ENCODE data around the gene GRWD1.

GRWD1 gene

DNA sequence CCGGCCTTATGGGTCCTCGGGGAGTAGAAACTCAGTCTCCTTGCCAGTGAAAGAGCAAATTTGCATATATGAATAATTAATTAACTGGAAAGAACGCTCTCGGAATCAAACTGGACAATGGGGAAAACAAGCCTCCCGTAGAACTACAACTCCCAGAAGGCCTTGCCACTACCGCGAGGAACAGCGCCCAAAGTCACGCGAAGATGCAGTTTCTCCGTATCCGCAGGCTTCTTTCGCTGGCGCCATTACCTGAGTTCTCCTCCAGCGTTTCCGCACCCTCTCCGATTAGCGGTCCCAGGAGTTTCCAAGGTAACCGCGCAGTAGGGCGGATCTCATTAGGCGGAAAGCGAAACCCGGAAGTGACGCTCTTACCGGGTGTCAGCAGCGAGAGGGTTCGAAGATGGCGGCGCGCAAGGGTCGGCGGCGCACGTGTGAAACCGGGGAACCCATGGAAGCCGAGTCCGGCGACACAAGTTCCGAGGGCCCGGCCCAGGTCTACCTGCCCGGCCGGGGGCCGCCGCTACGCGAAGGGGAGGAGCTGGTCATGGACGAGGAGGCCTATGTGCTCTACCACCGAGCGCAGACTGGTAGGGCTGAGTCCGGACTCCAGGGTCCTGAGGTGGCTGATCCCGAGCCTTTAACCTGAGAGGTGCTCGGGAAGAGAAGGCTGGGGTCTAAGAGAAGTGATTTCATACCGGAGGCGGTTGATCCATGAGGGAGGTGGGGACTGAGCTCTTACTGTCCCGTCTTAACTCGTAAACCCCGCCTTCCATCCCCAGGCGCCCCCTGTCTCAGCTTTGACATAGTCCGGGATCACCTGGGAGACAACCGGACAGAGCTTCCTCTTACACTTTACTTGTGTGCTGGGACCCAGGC, at the start of gene GRWD1:
Gene GRWD1, plus strand, starts transcription at position 378 of the 876 bp plus-strand sequence. Its CDS starts 23 bp downstream, at position 401.
- DNase-seq, result peak; percentile 93

DNA sequence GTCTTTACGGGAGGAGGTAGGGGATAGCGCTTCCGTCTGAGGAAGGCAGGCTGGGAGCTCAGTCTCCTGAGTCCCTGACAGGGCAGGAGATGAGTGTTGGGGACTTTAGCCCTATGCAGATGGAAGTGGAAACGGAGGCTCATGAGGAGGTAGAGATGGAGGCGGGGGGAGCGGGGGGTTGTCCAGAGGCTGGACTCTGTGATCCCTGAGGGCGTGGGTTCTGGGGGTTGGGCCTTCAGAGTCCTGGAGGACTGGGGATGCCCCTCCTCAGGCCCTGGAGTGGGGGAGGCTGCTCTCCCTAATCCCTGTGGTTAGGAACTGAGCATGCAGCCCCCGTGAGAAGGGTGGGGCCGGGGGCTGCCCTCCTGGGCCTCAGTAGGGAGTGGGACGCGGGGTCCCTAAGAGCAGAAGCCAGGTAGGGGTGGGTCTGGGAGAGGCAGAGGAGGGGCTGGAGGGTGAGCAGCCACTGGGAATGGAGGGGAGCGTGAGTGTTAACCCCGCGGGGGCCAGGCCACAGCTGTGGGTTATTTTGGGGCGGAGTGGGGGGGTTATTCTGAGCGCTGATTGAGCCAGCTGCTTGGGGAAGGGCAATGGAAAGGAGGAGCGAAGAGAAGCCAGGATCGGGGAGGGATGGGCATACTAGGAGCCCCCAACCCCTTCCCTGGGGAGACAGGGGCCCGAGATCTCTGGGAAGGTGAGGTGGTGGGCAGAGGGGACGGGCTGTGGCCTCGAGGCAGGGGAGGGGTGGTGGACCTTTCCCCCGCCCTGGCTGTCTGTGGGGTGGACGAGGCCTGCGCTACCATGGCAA, 49.6 kb upstream of the GRWD1 start:
- no peak for DNase-seq

DNA sequence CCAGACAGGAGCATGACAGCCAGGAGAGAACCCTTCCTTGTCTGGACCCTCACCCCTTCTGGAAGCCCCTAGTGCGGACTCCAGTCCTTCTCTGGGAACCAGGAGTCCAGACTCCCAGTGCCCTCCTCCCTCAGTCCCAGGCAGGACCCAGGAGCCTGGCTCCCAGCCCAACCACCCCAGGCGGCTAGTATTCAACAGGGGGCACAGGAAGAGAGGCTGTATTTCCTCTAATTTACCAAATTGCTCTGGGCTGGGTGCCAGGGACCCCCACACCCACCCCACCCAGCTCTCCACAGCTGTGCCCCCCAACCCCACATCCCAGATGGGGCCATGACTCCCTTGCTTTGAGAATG, 49.0 kb upstream of the GRWD1 start:
- no peak for DNase-seq

DNA sequence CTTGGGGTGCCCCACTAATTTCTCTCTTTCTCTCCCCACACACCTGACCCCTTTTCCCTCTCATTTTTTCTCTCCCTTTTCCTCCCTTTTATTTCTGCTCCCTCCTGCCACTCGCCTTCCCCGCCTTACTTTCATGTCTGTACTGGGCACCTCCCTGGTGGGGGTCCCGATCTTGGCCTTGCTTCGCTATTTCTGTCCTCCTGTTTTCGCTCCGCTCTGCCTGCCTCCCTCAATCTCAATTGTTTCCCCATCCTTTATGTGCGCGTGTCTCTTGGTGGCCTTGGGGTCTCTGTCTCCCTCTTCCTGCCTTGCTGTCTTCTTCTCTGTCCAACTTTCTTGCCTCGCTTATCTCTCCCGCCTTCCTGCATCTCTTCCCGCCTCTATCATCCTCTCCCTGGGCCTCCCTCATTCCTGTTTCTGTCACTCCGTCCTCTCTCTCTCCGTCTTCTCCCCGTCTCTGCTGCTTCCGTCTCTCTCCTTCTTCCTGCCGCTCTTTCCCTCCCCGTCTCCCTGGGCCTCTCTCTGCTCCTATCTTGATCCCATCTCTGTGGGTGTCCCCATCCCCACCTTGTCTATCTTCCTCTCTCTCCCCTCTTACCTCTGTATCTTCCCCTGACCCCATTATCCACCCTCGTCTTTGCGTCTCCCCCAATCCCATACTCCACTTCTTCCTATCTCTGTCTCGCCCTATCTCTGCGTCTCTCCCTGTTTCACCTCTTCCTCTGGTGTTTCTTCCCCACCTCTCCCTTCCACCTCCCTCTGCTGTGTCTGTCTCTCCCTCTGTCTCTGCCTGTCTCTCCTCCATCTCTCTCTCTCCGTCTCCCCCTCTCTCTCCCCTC, 48.3 kb upstream of the GRWD1 start:
- no peak for DNase-seq

DNA sequence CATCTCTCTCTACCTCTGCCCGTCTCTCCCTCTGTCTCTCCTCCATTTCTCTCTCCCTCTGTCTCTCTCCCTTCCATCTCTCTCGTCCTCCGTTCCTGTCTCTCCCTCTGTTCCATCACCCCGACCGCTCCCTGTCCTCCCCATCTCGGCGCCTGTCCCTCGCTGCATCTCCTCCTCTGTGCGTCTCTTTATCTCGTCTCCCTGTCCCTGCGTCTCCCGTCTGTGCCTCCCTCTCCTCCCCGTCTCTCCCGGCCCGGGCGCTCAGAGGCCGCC, 47.7 kb upstream of the GRWD1 start:
- peak; percentile 40 for DNase-seq

DNA sequence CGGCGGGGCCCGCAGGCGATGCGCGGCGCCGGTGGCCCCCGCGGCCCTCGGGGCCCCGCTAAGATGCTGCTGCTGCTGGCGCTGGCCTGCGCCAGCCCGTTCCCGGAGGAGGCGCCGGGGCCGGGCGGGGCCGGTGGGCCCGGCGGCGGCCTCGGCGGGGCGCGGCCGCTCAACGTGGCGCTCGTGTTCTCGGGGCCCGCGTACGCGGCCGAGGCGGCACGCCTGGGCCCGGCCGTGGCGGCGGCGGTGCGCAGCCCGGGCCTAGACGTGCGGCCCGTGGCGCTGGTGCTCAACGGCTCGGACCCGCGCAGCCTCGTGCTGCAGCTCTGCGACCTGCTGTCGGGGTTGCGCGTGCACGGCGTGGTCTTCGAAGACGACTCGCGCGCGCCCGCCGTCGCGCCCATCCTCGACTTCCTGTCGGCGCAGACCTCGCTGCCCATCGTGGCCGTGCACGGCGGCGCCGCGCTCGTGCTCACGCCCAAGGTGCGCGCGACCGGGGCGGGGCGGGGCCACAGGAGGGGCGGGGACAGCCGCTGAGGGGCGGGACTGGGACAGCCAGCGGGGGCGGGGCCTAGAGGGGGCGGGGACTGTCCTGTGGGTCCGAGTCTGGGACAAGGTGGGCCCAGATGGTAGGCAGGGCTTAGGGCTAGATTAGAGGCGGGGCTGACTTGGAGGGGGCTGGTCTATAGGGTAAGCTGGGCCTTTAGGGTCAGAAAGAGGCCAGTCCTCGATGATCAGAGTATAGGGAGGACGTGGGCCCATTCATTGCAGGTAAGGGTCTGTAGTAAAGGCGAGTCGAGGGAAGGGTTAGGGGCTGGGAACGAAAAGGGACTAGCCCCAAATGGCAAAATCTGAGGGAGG, 47.2 kb upstream of the GRWD1 start:
- DNase-seq, result peak; percentile 90

DNA sequence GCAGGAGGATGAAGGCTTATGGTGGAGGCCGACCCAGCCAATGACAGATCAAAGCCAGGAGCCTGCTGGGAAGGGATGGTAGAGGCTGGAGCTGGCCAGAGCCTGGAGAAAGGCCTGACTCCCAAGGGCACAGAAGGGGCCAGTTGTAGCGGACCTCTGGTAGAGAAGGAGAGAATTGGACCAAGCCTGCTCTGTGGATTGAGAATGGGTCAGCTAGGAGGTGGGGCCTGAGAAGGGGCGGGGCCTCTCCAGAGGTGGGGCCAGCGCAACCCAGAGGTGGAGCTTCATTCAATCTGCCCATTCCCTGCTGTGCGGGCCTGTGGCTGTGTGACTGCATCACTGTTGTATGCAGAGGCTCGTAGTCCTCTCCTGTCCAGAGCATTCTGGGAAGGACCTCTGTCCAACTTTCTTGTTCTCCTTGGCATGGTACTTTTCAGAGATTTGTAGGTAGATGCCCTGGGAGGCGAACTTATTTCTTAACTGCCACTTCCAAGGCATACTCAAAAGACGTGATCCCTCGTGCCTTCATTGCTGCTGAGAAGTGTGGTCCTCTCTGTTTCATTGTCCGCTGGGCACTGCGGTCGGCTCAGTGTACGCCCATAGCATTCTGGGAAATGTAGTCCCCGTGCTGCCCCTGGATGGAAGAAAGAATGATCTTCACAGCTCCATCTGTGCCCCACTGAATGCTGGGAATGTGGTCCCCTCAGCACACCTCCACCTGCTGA, 45.6 kb upstream of the GRWD1 start:
- DNase-seq, result no peak

DNA sequence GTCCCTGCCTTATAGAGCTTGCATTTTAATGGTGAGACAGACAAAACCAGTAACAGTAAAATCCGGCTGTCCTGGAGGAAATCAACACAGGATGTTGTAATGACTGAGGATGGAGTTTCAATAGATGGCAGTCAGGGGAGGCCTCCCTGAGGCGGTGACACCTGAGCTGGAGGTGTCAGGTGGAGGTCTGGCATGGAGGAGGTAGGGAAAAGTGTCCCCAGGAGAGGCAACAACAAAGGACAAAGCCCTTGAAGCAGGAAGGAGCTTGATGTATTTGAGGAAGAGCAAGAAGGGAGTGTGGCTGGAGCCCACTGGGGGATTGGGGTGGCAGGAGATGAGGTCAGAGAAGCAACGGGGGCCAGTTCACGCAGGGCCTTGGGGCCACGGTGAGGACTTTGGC, 44.5 kb upstream of the GRWD1 start:
- DNase-seq, result no peak

DNA sequence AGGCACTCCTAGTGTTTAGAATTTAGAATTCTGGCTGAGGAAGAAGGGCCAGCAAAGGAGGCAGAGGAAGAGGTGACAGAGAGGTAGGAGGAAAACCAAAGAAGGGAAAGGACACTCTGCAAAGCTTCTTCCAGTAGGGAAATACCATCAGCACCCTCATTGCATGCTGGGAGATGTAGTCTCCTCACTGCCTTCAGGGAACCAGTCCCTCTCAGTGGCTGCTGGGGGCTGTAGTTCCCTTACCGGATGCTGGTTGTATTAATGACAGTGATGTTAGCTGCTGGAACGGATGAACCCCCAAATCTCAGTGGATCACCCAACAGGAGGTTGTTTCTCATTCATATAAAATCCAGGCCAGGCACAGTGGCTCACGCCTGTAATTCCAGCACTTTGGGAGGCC, 42.2 kb upstream of the GRWD1 start:
- DNase-seq, result no peak

DNA sequence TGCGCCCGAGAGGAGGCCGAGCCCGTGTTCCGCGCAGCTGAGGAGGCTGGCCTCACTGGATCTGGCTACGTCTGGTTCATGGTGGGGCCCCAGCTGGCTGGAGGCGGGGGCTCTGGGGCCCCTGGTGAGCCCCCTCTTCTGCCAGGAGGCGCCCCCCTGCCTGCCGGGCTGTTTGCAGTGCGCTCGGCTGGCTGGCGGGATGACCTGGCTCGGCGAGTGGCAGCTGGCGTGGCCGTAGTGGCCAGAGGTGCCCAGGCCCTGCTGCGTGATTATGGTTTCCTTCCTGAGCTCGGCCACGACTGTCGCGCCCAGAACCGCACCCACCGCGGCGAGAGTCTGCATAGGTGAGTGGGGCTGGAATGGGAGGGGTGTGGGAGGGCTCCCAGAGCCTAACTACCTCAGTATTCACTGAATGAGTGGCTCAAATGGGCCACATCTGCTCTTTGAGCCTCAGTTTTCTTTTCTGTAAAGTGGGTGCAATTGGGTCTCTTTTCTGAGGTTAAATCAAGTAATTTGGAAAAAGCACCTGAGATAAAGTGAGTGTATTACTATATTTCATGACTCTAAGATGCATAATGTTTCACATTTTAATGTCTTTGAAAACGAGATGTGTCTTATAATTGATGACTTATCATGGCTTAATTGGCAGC, 40.6 kb upstream of the GRWD1 start:
- DNase-seq, result no peak

DNA sequence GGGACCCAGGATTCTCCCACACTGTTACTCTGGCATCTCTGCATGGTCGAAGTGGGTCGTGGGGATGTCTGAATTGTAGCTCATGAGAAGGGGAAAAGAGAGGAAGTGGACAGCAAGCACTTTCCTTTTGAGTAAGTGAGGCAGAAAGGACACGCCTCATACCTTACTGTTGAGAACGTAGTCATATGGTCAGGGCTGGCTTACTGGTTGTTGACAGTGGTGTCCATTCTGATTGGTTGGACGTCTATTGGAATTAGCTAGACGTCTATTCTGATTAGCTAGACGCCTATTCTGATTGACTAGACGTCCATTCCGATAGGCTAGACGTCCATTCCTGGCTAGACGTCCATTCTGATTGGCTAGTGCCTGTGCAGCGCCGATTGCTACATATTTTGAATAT, 39.9 kb upstream of the GRWD1 start:
- DNase-seq, result no peak

DNA sequence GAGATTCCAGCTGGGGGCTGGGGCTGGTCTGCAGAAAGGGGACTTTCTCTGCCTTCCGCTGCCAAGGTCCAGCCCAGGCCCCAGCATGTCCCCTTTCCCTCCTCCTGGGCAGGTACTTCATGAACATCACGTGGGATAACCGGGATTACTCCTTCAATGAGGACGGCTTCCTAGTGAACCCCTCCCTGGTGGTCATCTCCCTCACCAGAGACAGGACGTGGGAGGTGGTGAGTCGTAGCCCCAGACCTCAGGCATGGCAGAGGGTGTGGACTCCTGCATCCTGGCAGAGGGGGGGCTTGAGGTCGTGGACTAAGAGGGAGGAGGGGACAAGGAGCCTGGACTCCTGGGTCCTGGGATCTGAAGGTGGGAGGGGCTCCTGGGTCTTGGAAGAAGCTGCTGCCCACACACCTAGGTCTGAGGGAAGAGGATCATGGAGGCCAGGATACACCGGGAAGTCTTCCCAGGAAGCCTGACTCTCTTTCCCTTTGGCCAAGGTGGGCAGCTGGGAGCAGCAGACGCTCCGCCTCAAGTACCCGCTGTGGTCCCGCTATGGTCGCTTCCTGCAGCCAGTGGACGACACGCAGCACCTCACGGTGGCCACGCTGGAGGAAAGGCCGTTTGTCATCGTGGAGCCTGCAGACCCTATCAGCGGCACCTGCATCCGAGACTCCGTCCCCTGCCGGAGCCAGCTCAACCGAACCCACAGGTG, 31.8 kb upstream of the GRWD1 start:
- no peak for DNase-seq

DNA sequence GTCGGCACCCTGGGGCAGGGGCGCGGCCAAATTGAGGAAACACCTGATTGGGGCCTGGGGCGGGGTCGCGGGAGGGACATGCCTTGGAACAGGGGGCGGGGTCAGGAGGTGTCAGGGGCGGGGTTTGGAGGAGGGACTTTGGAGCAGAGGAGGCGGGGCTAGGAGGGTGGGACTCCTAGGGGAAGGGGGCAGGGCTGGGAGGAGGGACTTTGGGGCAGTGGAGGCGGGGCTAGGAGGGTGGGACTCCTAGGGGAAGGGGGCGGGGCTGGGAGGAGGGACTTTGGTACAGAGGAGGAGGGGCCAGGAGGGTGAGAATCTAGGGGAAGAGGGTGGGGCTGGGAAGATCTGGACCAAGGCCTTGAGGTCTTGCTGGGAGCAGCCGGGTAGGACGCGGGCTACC, 30.4 kb upstream of the GRWD1 start:
- peak; percentile 69 for DNase-seq

DNA sequence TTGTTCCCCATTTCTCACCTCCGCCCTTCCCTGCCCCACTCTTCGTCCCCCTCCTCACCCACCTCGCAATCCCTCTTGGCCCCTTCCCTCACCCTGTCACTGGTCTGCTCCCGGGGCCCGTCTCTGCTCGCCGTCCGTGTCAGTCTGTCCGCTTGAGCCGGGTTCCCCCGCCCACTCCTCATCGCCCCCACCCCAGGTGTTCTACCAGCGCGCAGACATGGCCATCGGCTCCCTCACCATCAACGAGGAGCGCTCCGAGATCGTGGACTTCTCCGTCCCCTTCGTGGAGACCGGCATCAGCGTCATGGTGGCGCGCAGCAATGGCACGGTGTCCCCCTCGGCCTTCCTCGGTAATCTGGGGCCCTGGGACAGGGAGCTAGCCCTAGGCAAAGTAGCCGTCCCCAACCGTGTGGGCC, 30.0 kb upstream of the GRWD1 start:
- DNase-seq, result no peak

DNA sequence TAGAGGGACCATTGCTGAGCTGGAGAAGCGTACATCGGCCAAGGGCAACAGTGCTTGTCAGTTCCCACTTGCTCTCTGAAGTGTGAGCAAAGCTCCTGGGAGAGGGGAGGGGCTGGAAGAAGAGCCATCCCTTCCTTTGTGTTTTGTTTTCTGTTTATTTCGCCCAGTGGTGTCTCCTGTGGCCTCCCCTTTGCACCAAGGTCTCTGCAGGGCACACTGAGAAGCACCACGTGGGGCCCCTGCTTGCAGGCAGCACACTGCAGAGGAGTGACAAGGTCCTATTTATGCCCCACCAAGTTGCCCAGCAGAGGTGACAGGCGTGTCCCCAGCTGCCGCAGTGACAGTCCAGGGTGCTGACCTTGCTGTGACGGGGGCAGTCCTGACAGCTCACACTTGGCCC, 28.4 kb upstream of the GRWD1 start:
- DNase-seq, result no peak

DNA sequence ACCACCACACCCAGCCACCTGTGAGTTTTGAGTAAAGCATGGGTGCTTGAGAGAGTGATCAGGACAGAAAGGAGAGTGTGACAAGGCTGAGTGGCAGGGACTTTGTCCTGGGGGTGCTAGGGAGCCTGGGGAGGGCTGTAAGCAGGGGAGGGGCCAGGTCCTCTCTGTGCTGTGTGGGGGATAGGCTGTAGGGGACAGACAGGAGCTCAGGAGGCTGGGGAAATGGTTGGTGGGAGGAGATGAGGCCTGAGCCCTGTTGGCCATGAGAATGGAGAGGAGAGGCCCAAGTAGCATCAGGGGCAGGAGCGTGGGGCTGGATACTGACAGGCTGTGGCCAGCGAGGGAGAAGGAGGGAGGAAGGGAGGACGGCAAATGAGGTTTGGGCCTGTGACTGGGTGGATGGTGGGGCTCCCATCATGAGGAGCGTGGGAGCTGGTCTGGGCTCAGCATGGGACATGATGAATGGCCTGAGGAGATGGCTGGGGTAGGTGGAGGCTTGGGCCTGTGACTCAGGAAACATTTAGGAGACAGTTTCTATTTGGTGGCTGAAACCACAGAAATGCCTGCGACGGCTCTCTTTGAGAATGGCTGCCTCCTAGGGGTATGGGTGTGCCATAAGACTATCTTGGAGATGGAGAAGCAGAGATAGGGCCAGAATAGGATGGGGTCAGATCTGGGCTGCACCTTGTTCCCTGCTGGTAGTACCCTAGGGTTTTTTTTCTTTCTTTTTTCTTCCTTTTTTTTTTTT, 27.3 kb upstream of the GRWD1 start:
- no peak for DNase-seq

DNA sequence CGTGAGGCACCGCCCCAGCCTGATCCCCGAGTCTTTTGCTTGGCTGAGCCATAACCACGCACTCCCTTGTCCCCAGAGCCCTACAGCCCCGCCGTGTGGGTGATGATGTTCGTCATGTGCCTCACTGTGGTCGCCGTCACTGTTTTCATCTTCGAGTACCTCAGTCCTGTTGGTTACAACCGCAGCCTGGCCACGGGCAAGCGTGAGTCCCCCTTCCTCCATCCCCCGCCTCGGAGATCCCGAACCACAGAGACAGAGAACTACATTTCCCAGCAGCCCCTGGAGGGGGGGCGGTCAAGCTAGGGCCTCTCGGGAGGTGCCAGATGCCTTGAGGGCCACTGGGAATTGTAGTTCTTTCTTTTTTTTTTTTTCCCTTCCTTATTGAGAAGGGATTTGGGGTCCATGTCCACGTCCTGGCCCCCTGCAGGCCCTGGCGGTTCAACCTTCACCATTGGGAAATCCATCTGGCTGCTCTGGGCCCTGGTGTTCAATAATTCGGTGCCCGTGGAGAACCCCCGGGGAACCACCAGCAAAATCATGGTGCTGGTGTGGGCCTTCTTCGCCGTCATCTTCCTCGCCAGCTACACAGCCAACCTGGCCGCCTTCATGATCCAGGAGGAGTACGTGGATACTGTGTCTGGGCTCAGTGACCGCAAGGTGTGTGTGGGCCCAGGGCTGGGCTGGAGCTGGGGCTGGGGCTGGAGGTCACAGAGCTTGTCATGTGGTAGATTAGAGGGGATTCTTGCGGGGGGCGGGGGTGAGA, 26.4 kb upstream of the GRWD1 start:
- DNase-seq, result no peak

DNA sequence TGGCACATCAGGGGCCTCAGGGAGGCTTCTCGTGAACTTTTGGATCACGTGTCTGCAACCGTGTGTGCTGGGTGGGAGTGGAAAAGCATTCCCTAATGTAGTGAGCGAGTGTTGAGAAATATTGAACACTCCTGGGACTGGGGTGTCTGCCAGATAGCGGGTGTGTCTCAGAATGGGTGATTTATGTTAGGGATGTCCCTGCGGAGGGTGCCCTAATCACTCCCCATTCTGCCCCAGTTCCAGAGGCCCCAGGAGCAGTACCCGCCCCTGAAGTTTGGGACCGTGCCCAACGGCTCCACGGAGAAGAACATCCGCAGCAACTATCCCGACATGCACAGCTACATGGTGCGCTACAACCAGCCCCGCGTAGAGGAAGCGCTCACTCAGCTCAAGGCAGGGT, 24.2 kb upstream of the GRWD1 start:
- no peak for DNase-seq

DNA sequence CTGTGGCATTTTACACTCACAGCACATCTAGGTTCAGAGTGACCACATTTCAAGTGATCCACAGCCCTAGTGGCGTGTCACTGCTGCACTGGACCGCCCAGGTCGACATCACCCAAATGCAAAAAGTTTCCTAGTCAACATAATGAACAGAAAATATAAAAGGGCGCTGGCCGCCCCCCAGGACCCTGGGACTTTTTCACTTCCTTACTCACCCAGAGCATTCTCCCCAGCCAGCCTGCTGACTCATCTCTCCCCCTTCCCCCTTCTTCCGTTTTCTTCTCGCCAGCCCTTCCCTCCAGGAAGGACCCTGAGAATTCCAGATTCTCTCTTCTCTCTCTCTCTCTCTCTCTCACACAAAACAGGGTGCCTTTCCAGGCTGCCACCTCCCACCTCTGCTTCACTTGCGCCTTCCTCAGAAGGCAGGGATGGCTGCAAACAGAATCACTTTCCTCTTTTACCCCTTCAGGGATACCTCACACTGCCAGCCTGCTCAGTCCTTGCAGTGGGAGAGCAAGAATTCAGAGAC, 21.0 kb upstream of the GRWD1 start:
- DNase-seq, result no peak
